GM18526 (cell line): ENCODE results near the gene GTPBP6.

ENCODE experiments used
- POLR2A ChIP-seq: IDR thresholded peaks from 3 replicates; pipeline ENCODE4 v1.6.1; 2011; ENCODE audit not compliant: insufficient read length; ENCODE audit errors: extremely low read depth

Gene GTPBP6

GRCh38 chrX:318739-319578, at the start of gene GTPBP6:
TSS of gene GTPBP6 (minus strand) at chrX:318796. CDS start at chrX:318787, 9 bp downstream.
- TF ChIP-seq POLR2A = peak; percentile 78

- no peak for TF ChIP-seq POLR2A
Observed at GRCh38 chrX:367866-368265, 49.3 kb upstream of the GTPBP6 start.

- no peak for TF ChIP-seq POLR2A
Observed at GRCh38 chrX:367349-367748, 48.8 kb upstream of the GTPBP6 start.

- TF ChIP-seq POLR2A = no peak
Observed at GRCh38 chrX:363621-364375, 45.2 kb upstream of the GTPBP6 start.

- no peak for TF ChIP-seq POLR2A
Observed at GRCh38 chrX:362937-363620, 44.5 kb upstream of the GTPBP6 start.

- TF ChIP-seq POLR2A = no peak
Observed at GRCh38 chrX:362351-362750, 43.8 kb upstream of the GTPBP6 start.

GRCh38 chrX:361231-362145, 42.9 kb upstream of the GTPBP6 start:
- TF ChIP-seq POLR2A = no peak

- TF ChIP-seq POLR2A = no peak
Observed at GRCh38 chrX:360496-361150, 42.0 kb upstream of the GTPBP6 start.

GRCh38 chrX:358651-359143, 40.1 kb upstream of the GTPBP6 start:
- no peak for TF ChIP-seq POLR2A

GRCh38 chrX:357693-358471, 39.3 kb upstream of the GTPBP6 start:
- TF ChIP-seq POLR2A = no peak

GRCh38 chrX:357035-357692, 38.6 kb upstream of the GTPBP6 start:
- TF ChIP-seq POLR2A = no peak

GRCh38 chrX:356385-357034, 37.9 kb upstream of the GTPBP6 start:
- TF ChIP-seq POLR2A = no peak
